Stimulated activated CD8-positive, alpha-beta memory T cell treated with anti-CD3 and anti-CD28 coated beads, Interleukin-15, amount 100 ng/mL, for 48 hours (primary cell): ENCODE results near the gene RALGPS1.

Experiments
- DNase-seq, 2 donors: peaks; one replicate each; pipeline ENCODE4 v3.0.0-alpha.2; 2020; ENCODE audit warnings: low read depth in 2 of 2

RALGPS1 gene

GRCh38 chr9:127224178-127224882 is 309.7 kb downstream of the RALGPS1 start:
- DNase-seq = peak; percentile 73 to 84

GRCh38 chr9:127224883-127225739 is 310.5 kb downstream of the RALGPS1 start:
- DNase-seq = peak; percentile 85 to 90

- no peak for DNase-seq
Observed at GRCh38 chr9:127225801-127226625, 311.4 kb downstream of the RALGPS1 start.

GRCh38 chr9:127229691-127230417 is 315.3 kb downstream of the RALGPS1 start:
- no peak for DNase-seq

GRCh38 chr9:127231666-127232065 is 317.1 kb downstream of the RALGPS1 start:
- DNase-seq = no peak

- no peak for DNase-seq
Observed at GRCh38 chr9:127232833-127233549, 318.4 kb downstream of the RALGPS1 start.

GRCh38 chr9:127233550-127233949 is 319.0 kb downstream of the RALGPS1 start:
- no peak for DNase-seq

- DNase-seq = no peak
Observed at GRCh38 chr9:127233989-127234388, 319.4 kb downstream of the RALGPS1 start.

- DNase-seq = no peak
Observed at GRCh38 chr9:127237801-127238200, 323.2 kb downstream of the RALGPS1 start.

- no peak for DNase-seq
Observed at GRCh38 chr9:127241354-127241753, 326.8 kb downstream of the RALGPS1 start.

GRCh38 chr9:127244609-127245601 is 330.3 kb downstream of the RALGPS1 start:
- peak; percentile 93 to 95 for DNase-seq

GRCh38 chr9:127245637-127246164 is 331.1 kb downstream of the RALGPS1 start:
- no peak for DNase-seq

GRCh38 chr9:127248241-127248640 is 333.7 kb downstream of the RALGPS1 start:
- no peak for DNase-seq

GRCh38 chr9:127249877-127250276 is 335.3 kb downstream of the RALGPS1 start:
- no peak for DNase-seq

- DNase-seq = no peak
Observed at GRCh38 chr9:127250896-127251391, 336.4 kb downstream of the RALGPS1 start.

GRCh38 chr9:127252410-127253318 is 338.1 kb downstream of the RALGPS1 start:
- no peak for DNase-seq

GRCh38 chr9:127253446-127253845 is 338.9 kb downstream of the RALGPS1 start:
- DNase-seq = no peak

- no peak for DNase-seq
Observed at GRCh38 chr9:127255692-127256091, 341.1 kb downstream of the RALGPS1 start.
